HFFc6 (cell line): ENCODE data around the gene FHL1. TPM values are rescaled to one million over a fixed set of nuclear protein-coding genes. Genes with fewer than 3 reads are reported as not detected.

ENCODE experiments used
- DNase-seq: peaks from one replicate; pipeline ENCODE4 v3.0.0-alpha.2; 2018
- H3K27ac Mint-ChIP-seq: 2 replicates; pipeline ENCODE4 v1.8.0; 2020; ENCODE audit warnings: mild to moderate bottlenecking, mixed read lengths
- H3K27me3 Mint-ChIP-seq: 2 replicates; pipeline ENCODE4 v1.8.0; 2021; ENCODE audit warnings: mild to moderate bottlenecking, moderate library complexity, mixed read lengths; ENCODE audit not compliant: insufficient read depth
- H3K36me3 Mint-ChIP-seq: 2 replicates; pipeline ENCODE4 v1.8.0; 2021; ENCODE audit warnings: low read depth, mixed read lengths
- H3K4me1 Mint-ChIP-seq: 2 replicates; pipeline ENCODE4 v1.8.0; 2020; ENCODE audit warnings: low read depth, mixed read lengths
- H3K4me3 Mint-ChIP-seq: 2 replicates; pipeline ENCODE4 v1.8.0; 2020; ENCODE audit warnings: mild to moderate bottlenecking, moderate library complexity, mixed read lengths
- H3K9me3 Mint-ChIP-seq: 2 replicates; pipeline ENCODE4 v1.8.0; 2020; ENCODE audit warnings: mild to moderate bottlenecking, mixed read lengths
- total RNA-seq, 6 experiments: library from RNA; stranded (reverse); fragmentation: NEBNext Ultra II Directional; extraction: Animal tissue kit (Norgen Biotek cat#: 25700); gene quantifications; 2 replicates in 1 of 6; 3 replicates in 5 of 6; pipeline ENCODE4 v1.2.3, GENCODE V29; 2021
- TF ChIP-seq, protein P1 (sequence below): fragments of 200-600 bp; sonication (generic); IDR thresholded peaks from 2 replicates; pipeline ENCODE4 v1.5.0; 2021; ENCODE audit warnings: antibody characterized with exemption, mild to moderate bottlenecking

Gene FHL1
- total RNA-seq, 6 experiments from 2014 or later, result 409 to 808 (median 455) TPM

- Mint-ChIP-seq H3K27ac (peak overlapping the region; percentile 64), H3K27me3 (no peaks in the 10 kb centered on the region; the same call in 1 of the 2 replicates), H3K4me1 (peaks cover 14% of the 10 kb centered on the region), H3K36me3 (no peaks in the 10 kb centered on the region), H3K9me3 (peaks cover 4% of the 10 kb centered on the region), H3K4me3 (no peak overlapping the region)
- peak; percentile 88 for DNase-seq
- TF ChIP-seq, protein P1, sequence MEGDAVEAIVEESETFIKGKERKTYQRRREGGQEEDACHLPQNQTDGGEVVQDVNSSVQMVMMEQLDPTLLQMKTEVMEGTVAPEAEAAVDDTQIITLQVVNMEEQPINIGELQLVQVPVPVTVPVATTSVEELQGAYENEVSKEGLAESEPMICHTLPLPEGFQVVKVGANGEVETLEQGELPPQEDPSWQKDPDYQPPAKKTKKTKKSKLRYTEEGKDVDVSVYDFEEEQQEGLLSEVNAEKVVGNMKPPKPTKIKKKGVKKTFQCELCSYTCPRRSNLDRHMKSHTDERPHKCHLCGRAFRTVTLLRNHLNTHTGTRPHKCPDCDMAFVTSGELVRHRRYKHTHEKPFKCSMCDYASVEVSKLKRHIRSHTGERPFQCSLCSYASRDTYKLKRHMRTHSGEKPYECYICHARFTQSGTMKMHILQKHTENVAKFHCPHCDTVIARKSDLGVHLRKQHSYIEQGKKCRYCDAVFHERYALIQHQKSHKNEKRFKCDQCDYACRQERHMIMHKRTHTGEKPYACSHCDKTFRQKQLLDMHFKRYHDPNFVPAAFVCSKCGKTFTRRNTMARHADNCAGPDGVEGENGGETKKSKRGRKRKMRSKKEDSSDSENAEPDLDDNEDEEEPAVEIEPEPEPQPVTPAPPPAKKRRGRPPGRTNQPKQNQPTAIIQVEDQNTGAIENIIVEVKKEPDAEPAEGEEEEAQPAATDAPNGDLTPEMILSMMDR, result no peak
Observed at GRCh38 chrX:136130931-136131833, 16.2 kb upstream of the FHL1 start.

- DNase-seq, result no peak
- Mint-ChIP-seq H3K27ac (no peak overlapping the region), H3K4me1 (no peaks in the 10 kb centered on the region)
Observed at GRCh38 chrX:136138939-136139338, 8.4 kb upstream of the FHL1 start.

GRCh38 chrX:136141569-136141968 lies 5.8 kb upstream of the FHL1 start:
- no peak for DNase-seq
- H3K27me3 Mint-ChIP-seq, result peaks cover 4% of the 10 kb centered on the region; the same call in 1 of the 2 replicates
- TF ChIP-seq, protein P1, result no peak
- no peak overlapping the region for H3K27ac Mint-ChIP-seq
- 0 out of 2 replicates have a peak, but pooled peaks cover 5% of the 10 kb centered on the region for H3K36me3 Mint-ChIP-seq
- no peak overlapping the region for H3K4me3 Mint-ChIP-seq
- H3K4me1 Mint-ChIP-seq, result peaks cover 5% of the 10 kb centered on the region; the same call in 1 of the 2 replicates
- H3K9me3 Mint-ChIP-seq, result no peaks in the 10 kb centered on the region

More at GRCh38 chrX:136138939-136139338, 8.4 kb upstream of the FHL1 start:
- Mint-ChIP-seq H3K36me3 (no peaks in the 10 kb centered on the region), H3K27me3 (peaks cover 1% of the 10 kb centered on the region; the same call in 1 of the 2 replicates), H3K4me3 (no peak overlapping the region), H3K9me3 (no peaks in the 10 kb centered on the region)
- TF ChIP-seq, protein P1, result no peak

GRCh38 chrX:136142592-136142991 lies 4.7 kb upstream of the FHL1 start:
- Mint-ChIP-seq H3K27ac (no peak overlapping the region), H3K9me3 (no peaks in the 10 kb centered on the region), H3K36me3 (0 out of 2 replicates have a peak, but pooled peaks cover 5% of the 10 kb centered on the region), H3K4me1 (peaks cover 6% of the 10 kb centered on the region; the same call in 1 of the 2 replicates), H3K4me3 (no peak overlapping the region), H3K27me3 (peaks cover 4% of the 10 kb centered on the region; the same call in 1 of the 2 replicates)
- no peak for DNase-seq
- TF ChIP-seq, protein P1, result no peak

- TF ChIP-seq, protein P1, result no peak
- H3K27ac Mint-ChIP-seq, result no peak overlapping the region
- H3K36me3 Mint-ChIP-seq, result 0 out of 2 replicates have a peak, but pooled peaks cover 5% of the 10 kb centered on the region
Observed at GRCh38 chrX:136143711-136144110, 3.6 kb upstream of the FHL1 start.

More at GRCh38 chrX:136143711-136144110, 3.6 kb upstream of the FHL1 start:
- Mint-ChIP-seq H3K4me3 (no peak overlapping the region), H3K27me3 (peaks cover 3% of the 10 kb centered on the region; the same call in 1 of the 2 replicates), H3K9me3 (no peaks in the 10 kb centered on the region), H3K4me1 (peaks cover 10% of the 10 kb centered on the region)
- no peak for DNase-seq
